ENCODE measurements around the gene SCFD2.
A peak's percentile ranks its signal among the peaks of the same experiment; 100 is the strongest.

Gene SCFD2

GRCh38 chr4:52987392-52988056 is 378.3 kb downstream of the SCFD2 start:
- no peak for DNase-seq (ENCODE audit: low spot score)

GRCh38 chr4:52984462-52984881 is 381.4 kb downstream of the SCFD2 start:
- DNase-seq (ENCODE audit: low spot score) = no peak

GRCh38 chr4:52983563-52984303 is 382.1 kb downstream of the SCFD2 start:
- peak; percentile 65 for DNase-seq (ENCODE audit: low spot score)

- no peak for DNase-seq (ENCODE audit: low spot score)
Measured at GRCh38 chr4:52982946-52983340, 382.9 kb downstream of the SCFD2 start.

GRCh38 chr4:52982255-52982945 is 383.5 kb downstream of the SCFD2 start:
- peak; percentile 61 for DNase-seq (ENCODE audit: low spot score)

GRCh38 chr4:52979821-52980590 is 385.9 kb downstream of the SCFD2 start:
- no peak for DNase-seq (ENCODE audit: low spot score)

GRCh38 chr4:52979020-52979419 is 386.8 kb downstream of the SCFD2 start:
- no peak for DNase-seq (ENCODE audit: low spot score)

GRCh38 chr4:52977252-52977651 is 388.6 kb downstream of the SCFD2 start:
- no peak for DNase-seq (ENCODE audit: low spot score)

- no peak for DNase-seq (ENCODE audit: low spot score)
Measured at GRCh38 chr4:52976523-52977230, 389.2 kb downstream of the SCFD2 start.

GRCh38 chr4:52968691-52969090 is 397.2 kb downstream of the SCFD2 start:
- no peak for DNase-seq (ENCODE audit: low spot score)

GRCh38 chr4:52968241-52968640 is 397.6 kb downstream of the SCFD2 start:
- no peak for DNase-seq (ENCODE audit: low spot score)

GRCh38 chr4:52966781-52967180 is 399.1 kb downstream of the SCFD2 start:
- DNase-seq (ENCODE audit: low spot score) = no peak

- no peak for DNase-seq (ENCODE audit: low spot score)
Measured at GRCh38 chr4:52966172-52966571, 399.7 kb downstream of the SCFD2 start.

- no peak for DNase-seq (ENCODE audit: low spot score)
Measured at GRCh38 chr4:52964561-52965101, 401.2 kb downstream of the SCFD2 start.

- no peak for DNase-seq (ENCODE audit: low spot score)
Measured at GRCh38 chr4:52964011-52964410, 401.9 kb downstream of the SCFD2 start.

- DNase-seq (ENCODE audit: low spot score) = no peak
Measured at GRCh38 chr4:52962721-52963120, 403.1 kb downstream of the SCFD2 start.

- DNase-seq (ENCODE audit: low spot score) = no peak
Measured at GRCh38 chr4:52961666-52962412, 404.0 kb downstream of the SCFD2 start.

- no peak for DNase-seq (ENCODE audit: low spot score)
Measured at GRCh38 chr4:52959541-52959940, 406.3 kb downstream of the SCFD2 start.

GRCh38 chr4:52957835-52958631 is 407.8 kb downstream of the SCFD2 start:
- DNase-seq (ENCODE audit: low spot score) = no peak

- no peak for DNase-seq (ENCODE audit: low spot score)
Measured at GRCh38 chr4:52957220-52957686, 408.6 kb downstream of the SCFD2 start.

Measured in globus pallidus (tissue), 1 donor.